HepG2 (cell line): ENCODE data around the gene ANAPC2. TPM values are rescaled to one million over a fixed set of nuclear protein-coding genes. Genes with fewer than 3 reads are reported as not detected.
A peak's percentile ranks its signal among the peaks of the same experiment; 100 is the strongest.

Source experiments
- CHD4 ChIP-seq: fragments of 200-600 bp; sonication (generic); IDR thresholded peaks from 2 replicates; pipeline ENCODE4 v1.7.0; 2017; ENCODE audit warnings: mild to moderate bottlenecking, low read length, borderline replicate concordance
- GPN1 ChIP-seq: sonication (generic); formaldehyde crosslinking; IDR thresholded peaks from 2 replicates; pipeline ENCODE4 v1.5.1; 2020; ENCODE audit warnings: missing genetic modification reagents, borderline replicate concordance
- HOXA5 ChIP-seq: sonication (generic); formaldehyde crosslinking; IDR thresholded peaks from 2 replicates; pipeline ENCODE4 v1.4.0; 2020; ENCODE audit warnings: missing genetic modification reagents
- JDP2 ChIP-seq: sonication (generic); formaldehyde crosslinking; IDR thresholded peaks from 2 replicates; pipeline ENCODE4 v1.8.1; 2022; ENCODE audit warnings: missing genetic modification reagents, borderline replicate concordance
- LCORL ChIP-seq, 2 experiments: fragments of 450-650 bp in 1 of 2; sonication (generic) in 1 of 2; formaldehyde crosslinking in 1 of 2; IDR thresholded peaks; 2 replicates each; pipeline versions ENCODE4 v1.5.0 to v1.6.1; 2017 to 2020; ENCODE audit warnings: antibody characterized with exemption in 1 of 2, missing genetic modification reagents in 1 of 2
- NCOA5 ChIP-seq: sonication (generic); formaldehyde crosslinking; IDR thresholded peaks from 2 replicates; pipeline ENCODE4 v1.4.0; 2020; ENCODE audit warnings: missing genetic modification reagents
- NFYC ChIP-seq: IDR thresholded peaks from 2 replicates; pipeline ENCODE4 v1.6.1; 2016; ENCODE audit warnings: missing genetic modification reagents, missing compliant biosample characterization
- PRMT3 ChIP-seq: sonication (generic); formaldehyde crosslinking; IDR thresholded peaks from 2 replicates; pipeline ENCODE4 v1.8.1; 2022; ENCODE audit warnings: low read depth, mild to moderate bottlenecking, moderate library complexity, missing genetic modification reagents, borderline replicate concordance
- SOX13 ChIP-seq, 3 experiments: fragments of 450-650 bp in 1 of 3; sonication (generic) in 1 of 3; formaldehyde crosslinking in 1 of 3; IDR thresholded peaks in 2 of 3; conservative IDR thresholded peaks in 1 of 3; 2 replicates each; pipeline versions ENCODE4 v1.5.0 to v1.6.1; 2016 to 2020; ENCODE audit warnings: antibody characterized with exemption in 1 of 3, mild to moderate bottlenecking in 1 of 3, missing compliant biosample characterization in 1 of 3, missing genetic modification reagents in 1 of 3, moderate library complexity in 1 of 3
- THAP11 ChIP-seq: IDR thresholded peaks from 2 replicates; pipeline ENCODE4 v1.6.1; 2016; ENCODE audit warnings: missing biosample characterization, missing genetic modification reagents
- TIGD3 ChIP-seq: sonication (generic); formaldehyde crosslinking; IDR thresholded peaks from 2 replicates; pipeline ENCODE4 v1.5.1; 2020; ENCODE audit warnings: mild to moderate bottlenecking, missing genetic modification reagents, borderline replicate concordance
- TRAFD1 ChIP-seq: sonication (generic); formaldehyde crosslinking; IDR thresholded peaks from 2 replicates; pipeline ENCODE4 v1.5.1; 2020; ENCODE audit warnings: missing genetic modification reagents, mild to moderate bottlenecking, borderline replicate concordance
- ZBTB39 ChIP-seq: sonication (generic); formaldehyde crosslinking; IDR thresholded peaks from 2 replicates; pipeline ENCODE4 v1.5.0; 2020; ENCODE audit warnings: missing genetic modification reagents
- ZBTB7B ChIP-seq: sonication (generic); formaldehyde crosslinking; IDR thresholded peaks from 2 replicates; pipeline ENCODE4 v1.4.0; 2020; ENCODE audit warnings: missing genetic modification reagents
- ZNF484 ChIP-seq: sonication (generic); formaldehyde crosslinking; IDR thresholded peaks from 2 replicates; pipeline ENCODE4 v1.5.1; 2020; ENCODE audit warnings: mild to moderate bottlenecking, low read depth, missing genetic modification reagents, borderline replicate concordance
- ZNF550 ChIP-seq: sonication (generic); formaldehyde crosslinking; IDR thresholded peaks from 2 replicates; pipeline ENCODE4 v1.4.0; 2020; ENCODE audit warnings: mild to moderate bottlenecking, missing genetic modification reagents, borderline replicate concordance
- ZNF567 ChIP-seq: sonication (generic); formaldehyde crosslinking; IDR thresholded peaks from 2 replicates; pipeline ENCODE4 v1.8.1; 2023; ENCODE audit warnings: mild to moderate bottlenecking, missing genetic modification reagents, borderline replicate concordance
- ZNF737 ChIP-seq: sonication (generic); formaldehyde crosslinking; IDR thresholded peaks from 2 replicates; pipeline ENCODE4 v1.5.0; 2020; ENCODE audit warnings: missing genetic modification reagents, mild to moderate bottlenecking, borderline replicate concordance
- ZNF841 ChIP-seq: sonication (generic); formaldehyde crosslinking; IDR thresholded peaks from 2 replicates; pipeline ENCODE4 v1.8.1; 2023; ENCODE audit warnings: missing genetic modification reagents, borderline replicate concordance
- ZSCAN25 ChIP-seq: sonication (generic); formaldehyde crosslinking; IDR thresholded peaks from 2 replicates; pipeline ENCODE4 v1.8.0; 2022; ENCODE audit warnings: mild to moderate bottlenecking, missing genetic modification reagents
- ZSCAN29 ChIP-seq: sonication (generic); formaldehyde crosslinking; conservative IDR thresholded peaks from 2 replicates; pipeline ENCODE4 v1.4.0; 2020; ENCODE audit warnings: mild to moderate bottlenecking, missing genetic modification reagents
- polyA plus RNA-seq, 8 experiments: library from polyadenylated mRNA; depleted of rRNA in 3 of 8; stranded (reverse) in 7 of 8; unstranded in 1 of 8; fragments of >200 nt; fragmentation: Illumina TruSeq in 4 of 8; extraction: Trizol in 4 of 8; gene quantifications; 2 replicates each; pipeline versions ENCODE4 v1.2.1 to v1.2.3, GENCODE V29; 2011 to 2016; ENCODE audit warnings: low read depth in 4 of 8, missing spikeins in 1 of 8, mixed read lengths in 1 of 8; ENCODE audit not compliant: insufficient read depth in 1 of 8
- total RNA-seq, 5 experiments: library from RNA; depleted of rRNA; stranded (reverse); fragments of >200 nt; fragmentation: Illumina TruSeq; extraction: Trizol; gene quantifications; 2 replicates each; pipeline ENCODE4 v1.2.3, GENCODE V29; 2016; ENCODE audit warnings: low read depth in 1 of 5

Gene ANAPC2
- total and polyA plus RNA-seq, 2 of the 13 experiments (the other 11 are each of a cell fraction or from before 2014, with no cell fraction given): 12.3 to 15.4 TPM

- TF ChIP-seq TIGD3: no peak; the same call in 1 of the 2 replicates
- peak; percentile 80; the same call in 1 of the 2 replicates for TF ChIP-seq ZBTB7B (CRISPR knock-in tag)
- TF ChIP-seq LCORL (IDR thresholded peaks at IDR 0.05): no peak
- 0 out of 2 replicates have a peak, but pooled peaks have one; percentile 23 for TF ChIP-seq LCORL (CRISPR knock-in tag; IDR thresholded peaks at IDR 0.05)
- TF ChIP-seq TRAFD1 (CRISPR knock-in tag): no peak
- peak; percentile 93 for TF ChIP-seq THAP11
- no peak for TF ChIP-seq ZBTB39 (CRISPR knock-in tag)
- no peak for TF ChIP-seq SOX13 (IDR thresholded peaks at IDR 0.05)
- peak in 1 of 2 experiments; percentile 32; a peak in 1 of 4 replicates for TF ChIP-seq SOX13 (CRISPR knock-in tag; conservative IDR thresholded peaks at IDR 0.05 in 1 of 2, IDR thresholded peaks at IDR 0.05 in 1 of 2)
- TF ChIP-seq ZNF737 (CRISPR knock-in tag): no peak
- TF ChIP-seq PRMT3 (CRISPR knock-in tag): no peak
- TF ChIP-seq CHD4: no peak
- TF ChIP-seq GPN1 (CRISPR knock-in tag): no peak
- no peak; the same call in 1 of the 2 replicates for TF ChIP-seq JDP2
- TF ChIP-seq NFYC (CRISPR knock-in tag): 0 out of 2 replicates have a peak, but pooled peaks have one; percentile 26
- no peak for TF ChIP-seq ZSCAN29
- no peak for TF ChIP-seq ZNF841 (CRISPR knock-in tag)
- TF ChIP-seq NCOA5 (CRISPR knock-in tag): no peak
- no peak for TF ChIP-seq ZNF550 (CRISPR knock-in tag)
- TF ChIP-seq ZSCAN25 (CRISPR knock-in tag): no peak; the same call in 1 of the 2 replicates
- TF ChIP-seq HOXA5 (CRISPR knock-in tag): peak; percentile 73; the same call in 1 of the 2 replicates
- TF ChIP-seq ZNF484 (CRISPR knock-in tag): no peak
- no peak; the same call in 1 of the 2 replicates for TF ChIP-seq ZNF567
Observed at GRCh38 chr9:137205126-137206069, 17.0 kb upstream of the ANAPC2 start, which contains the start of the genes NDOR1 and TMEM203 (continued).
